ENCODE data around the gene RAD51B.

The RAD51B gene

DNA sequence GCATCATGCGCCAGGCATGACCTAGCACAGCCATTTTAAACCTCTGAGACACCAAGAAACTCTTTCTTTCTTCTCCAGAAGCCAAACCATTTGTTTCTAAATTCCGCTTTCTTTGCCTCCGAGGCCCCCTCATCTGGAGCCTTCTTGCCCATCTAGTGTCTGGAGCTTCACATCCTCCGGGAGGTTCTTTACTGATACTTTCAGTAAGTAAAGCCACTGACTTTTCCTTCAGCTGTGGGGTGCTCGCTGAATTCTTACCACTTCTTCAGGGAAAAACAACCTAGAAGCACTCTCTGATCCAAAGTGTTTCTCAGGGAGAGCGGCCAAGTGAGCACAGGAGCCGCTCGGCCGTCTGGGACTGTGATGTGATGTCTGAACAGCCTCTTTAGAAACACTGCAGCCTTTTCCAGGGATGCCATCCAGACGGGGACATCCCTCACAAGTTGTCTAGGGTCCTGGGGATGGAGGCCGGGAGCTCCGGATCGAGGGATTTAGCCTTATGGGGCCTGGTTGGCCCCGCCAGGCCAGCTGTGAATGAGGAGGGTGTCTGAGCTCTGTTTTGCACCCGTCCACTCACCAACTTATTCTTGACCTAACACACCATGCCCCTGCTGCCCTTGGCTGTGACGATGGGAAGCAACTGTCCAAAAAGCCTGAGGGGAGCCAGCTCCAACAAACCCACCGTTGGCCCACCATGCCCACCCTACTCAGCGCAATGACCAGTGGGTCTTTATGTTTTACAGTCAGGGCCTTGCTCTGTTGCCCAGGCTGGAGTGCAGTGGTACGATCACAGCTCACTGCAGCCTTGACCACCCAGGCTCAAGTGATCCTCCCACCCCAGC, 812.7 kb downstream of the RAD51B start:
- DNase-seq, result no peak

DNA sequence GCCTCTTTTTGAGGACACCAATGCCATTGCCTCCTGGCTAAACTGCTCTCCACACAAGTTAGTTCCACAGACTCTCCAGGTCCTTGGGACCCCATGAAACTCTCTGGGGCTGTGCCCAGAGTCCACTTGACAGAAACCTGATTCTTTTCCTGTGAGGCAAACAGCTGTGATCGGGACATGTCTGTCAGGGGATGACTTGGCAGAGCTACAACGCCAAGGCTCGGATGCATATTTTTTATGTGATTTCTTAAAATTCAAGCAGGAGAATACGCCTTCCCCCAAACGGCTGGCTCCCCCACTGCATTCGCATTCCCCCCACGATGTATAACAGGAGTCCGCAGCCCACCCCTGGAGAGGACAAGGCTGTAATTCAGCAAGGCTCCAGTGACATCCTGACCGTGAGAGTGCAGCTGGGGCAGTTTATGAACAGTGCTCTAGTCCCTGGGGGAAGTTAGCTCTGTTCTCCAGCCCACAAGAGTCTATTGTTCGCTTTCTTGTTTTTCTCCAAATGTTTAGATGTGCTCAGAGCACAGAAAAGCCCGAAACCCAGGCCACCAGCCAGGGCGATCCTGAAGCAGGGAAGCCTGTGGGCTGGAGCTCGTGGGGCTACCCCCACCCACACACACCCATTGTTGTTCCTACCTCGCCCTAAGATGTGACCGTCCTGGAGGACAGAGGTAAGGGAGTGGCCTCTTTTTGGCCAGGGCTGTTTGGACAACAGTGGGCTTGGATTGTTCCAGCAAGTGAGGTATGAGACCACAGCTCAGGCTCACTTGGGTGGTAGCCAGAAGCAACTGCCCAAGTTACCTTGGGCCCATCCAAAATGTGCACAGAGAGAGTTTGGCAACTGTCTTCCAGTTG, 813.8 kb downstream of the RAD51B start:
- DNase-seq, result no peak

DNA sequence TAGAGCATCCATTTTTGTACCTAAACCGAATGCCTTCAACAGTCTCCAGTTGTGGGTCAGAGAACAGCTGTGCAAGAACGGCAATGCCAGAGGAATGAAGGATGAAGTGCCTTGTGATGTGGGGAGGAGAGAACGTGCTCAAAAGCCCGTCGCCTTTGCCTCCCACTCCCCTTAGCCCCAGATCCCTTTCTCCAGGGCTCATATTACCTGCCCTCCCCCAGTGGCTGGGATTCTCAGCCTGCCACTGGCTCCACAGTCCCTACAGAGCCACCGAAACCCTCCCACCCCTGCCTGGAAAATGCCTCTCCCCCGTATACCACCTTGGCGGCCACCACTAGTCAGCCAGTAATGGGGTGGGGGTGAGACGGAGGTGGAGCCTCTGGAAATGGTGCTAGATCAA, 814.8 kb downstream of the RAD51B start:
- no peak for DNase-seq

DNA sequence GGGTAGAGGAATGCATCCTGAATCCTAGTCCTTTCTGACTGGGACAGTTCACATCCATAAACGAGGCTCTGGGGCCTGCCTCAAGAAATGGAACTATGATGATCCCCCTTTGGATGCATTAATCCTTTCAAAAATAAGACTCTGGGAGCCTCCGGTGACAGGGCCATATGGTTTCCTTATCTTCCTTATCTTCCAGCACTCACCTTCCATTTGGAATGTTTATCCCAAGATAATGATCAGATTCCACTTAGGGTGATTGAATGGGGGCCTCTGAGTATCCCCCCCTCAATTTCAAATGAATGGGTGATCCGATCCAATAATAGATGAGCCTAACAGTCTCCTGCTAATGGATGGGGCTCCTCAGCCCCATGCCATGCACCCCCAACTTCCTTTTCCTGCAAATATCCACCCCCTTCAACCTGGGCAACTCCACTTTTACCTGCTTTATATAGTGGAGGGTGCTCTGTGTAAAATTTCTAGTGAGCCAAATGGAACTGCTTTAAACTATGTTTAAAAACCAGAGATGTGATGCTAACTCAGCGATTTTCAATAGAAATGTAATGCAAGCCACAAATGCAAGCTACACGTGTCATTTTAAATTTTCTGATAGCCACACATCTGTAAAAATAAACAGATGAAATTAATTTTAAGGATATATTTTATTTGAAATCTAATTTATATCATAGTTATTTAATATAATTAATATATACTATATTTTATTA, 815.5 kb downstream of the RAD51B start:
- no peak for DNase-seq

DNA sequence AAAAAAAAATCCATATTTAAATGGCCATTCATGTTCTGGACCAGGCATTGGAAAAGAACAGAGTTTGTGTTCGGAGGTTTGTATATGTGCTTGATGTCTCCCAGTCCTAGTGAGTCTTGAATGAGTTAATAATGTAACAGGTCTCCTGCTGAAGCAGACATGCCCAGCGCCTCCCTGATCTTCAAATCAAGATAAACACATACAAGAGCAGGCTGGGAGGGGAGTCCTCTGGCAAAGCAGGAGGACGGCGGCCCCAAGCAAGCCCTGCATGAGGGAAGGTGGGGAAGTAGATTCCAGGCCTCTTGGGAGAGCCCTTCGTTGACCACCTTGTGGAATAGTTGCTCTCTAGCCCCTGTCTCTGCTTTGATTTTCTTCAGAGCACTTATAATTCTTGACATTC, 817.0 kb downstream of the RAD51B start:
- no peak for DNase-seq

DNA sequence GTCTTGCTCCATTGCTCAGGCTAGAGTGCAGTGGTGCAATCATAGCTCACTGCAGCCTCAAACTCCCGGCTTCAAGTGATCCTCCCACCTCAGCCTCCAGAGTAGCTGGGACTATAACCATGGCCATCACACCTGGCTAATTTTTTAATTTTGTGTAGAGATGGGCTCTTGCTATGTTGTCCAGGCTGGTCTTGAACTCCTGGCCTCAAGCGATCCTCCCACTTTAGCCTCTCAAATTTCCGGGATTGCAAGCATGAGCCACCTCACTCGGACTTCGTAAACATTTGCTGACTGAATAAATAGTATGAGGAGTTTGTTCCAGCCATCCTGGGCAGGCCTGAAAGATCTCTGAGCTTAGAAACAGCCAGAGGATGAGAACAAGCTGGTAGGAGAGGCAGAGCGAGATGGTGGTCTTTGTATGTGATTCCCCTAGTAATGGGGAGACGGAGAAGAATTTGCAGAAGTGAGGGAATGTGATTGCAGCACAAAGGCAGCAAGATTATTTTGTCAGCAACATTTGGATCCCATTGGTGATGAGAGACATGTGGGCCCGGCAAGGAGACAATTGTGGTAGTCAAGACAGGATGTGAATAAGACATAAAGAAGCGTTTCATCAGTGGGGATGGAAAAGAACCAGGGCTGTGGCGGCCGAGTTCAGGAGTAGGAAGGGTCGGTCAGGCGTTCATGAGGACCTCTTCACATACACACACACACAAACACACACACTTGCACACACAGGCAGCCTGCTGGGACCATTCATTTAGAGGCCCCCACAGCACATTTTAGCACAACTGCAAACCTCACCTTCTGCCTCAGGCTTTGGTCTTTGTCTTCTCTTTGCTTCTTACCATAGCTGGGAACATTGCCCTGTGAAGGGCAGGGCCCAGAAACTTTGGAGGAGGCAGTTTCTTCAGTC, 817.8 kb downstream of the RAD51B start:
- DNase-seq, result peak; percentile 60

DNA sequence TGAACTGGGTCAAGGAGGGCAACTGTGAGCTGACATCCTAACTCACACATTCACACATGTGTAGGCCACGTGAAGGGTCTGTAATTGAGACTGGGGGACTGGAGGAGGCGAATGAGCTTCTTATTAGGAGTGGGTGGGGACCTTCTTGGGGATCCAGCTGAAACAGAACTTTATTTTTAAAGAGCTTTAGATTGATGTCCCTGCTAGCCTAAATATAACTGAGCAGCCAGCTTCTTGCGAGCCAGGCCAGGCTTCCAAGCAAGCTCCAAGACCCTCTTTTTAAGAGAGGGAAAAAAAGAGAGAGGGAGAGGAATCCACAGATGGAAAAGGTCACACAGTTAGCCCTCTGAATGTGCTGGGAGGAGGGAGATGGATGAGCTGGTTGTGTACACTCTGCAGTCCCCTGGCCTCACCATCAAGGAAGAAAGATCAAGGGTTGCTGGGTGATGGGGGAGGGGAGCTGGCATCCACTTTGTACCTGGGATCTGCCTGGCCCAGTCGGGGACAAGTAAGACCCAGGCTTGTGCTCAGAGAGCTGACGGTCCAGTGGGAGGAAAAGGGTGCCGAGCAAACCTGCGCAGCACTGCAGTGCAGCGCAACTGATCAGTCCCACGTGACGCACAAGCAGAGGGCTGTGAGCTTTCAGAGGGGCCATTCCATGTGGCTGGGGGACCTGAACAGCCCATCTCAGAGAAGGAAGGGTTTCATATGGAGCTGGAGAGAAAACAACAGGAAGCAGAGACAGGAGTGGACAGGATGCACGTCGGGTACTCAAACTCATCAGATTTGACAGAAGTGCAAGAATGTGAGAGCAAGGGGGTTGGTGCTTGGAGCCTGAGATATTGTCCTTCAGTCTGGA, 818.8 kb downstream of the RAD51B start:
- no peak for DNase-seq

DNA sequence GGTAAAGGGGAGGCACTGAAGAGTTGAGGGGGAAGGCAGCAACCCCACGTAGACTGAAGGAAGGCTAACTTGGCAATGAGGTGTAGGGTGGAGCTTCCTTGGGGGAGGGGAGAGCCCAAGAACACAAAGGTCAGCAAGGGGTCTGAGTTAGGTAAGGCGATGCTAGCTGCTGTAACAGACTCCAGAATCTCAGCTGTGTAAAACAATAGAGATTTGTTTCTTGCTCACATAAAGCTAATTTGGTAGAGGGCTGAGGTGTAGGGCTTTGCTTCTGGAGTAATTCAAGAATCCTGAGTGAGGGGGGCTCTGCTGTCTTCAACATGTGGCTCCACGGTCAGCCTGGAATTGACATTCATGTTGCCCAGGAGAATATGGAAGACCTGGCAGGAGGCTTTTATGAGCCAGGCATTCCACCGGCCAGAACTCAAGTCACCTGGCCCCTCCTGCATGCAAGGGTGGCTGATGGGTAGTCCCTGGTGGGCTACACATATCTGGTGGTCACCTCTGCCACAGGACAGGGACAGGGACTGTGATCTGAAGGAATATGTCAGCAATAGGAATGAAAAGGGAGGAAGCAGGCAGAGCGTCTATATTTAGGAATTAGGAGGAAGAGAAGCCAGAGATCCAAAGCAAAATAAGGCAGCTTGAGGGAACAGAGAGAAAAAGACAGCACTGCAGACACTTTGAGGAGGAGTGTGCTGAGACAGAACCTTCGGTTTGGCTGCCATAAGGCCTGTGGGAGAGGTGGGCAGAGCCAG, 819.6 kb downstream of the RAD51B start:
- DNase-seq, result no peak

DNA sequence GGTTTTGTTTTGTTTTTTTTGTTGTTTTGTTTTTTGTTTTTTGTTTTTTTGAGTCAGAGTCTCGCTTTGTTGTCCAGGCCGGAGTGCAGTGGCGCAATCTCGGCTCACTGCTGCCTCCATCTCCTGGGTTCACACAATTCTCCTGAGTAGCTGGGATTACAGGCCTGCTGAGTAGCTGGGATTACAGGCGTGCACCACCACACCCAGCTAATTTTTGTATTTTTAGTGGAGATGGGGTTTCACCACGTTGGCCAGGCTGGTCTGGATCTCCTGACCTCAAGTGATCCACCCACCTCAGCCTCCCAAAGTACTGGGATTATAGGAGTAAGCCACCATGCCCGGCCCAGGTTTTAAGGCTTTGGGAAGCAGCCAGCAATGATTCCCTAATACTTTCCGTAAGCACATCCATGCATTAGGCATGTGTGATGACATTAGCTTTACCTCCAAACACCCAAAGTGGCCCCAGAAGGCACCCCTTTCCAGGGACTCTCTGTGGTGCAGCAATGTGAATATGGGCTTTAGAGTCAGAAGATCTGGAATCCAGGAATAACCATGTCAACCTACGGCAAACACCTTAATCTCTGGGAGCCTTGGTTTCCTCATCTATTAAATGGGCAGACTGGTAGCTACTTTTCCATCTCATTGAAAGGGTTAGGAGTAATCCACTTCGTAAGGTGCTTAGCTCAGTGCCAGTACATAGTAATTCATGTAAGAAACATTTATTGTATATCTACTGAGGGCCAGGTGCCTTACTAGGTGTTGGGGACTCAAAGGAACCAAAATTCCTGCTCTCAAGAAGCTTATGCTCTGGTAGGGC, 820.4 kb downstream of the RAD51B start:
- no peak for DNase-seq

DNA sequence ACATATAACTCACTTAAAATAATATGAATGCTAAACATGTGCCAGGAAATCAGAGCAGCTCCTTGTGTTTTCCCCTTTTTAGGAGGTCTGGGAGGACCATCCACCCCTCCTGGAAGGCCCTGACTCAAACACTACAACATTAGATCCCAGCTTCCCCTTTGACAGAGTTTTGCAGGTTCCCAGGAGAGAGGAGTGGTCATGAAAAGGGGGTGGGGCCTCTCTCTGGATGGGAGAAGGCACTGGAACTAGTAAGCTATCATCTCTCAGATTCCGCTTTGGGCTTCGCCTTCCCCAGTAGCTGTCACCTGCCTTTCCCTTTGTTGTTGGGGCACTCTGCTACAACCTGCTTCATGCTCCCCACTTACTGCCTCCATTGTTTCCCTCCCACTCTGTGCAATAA, 824.1 kb downstream of the RAD51B start:
- no peak for DNase-seq

DNA sequence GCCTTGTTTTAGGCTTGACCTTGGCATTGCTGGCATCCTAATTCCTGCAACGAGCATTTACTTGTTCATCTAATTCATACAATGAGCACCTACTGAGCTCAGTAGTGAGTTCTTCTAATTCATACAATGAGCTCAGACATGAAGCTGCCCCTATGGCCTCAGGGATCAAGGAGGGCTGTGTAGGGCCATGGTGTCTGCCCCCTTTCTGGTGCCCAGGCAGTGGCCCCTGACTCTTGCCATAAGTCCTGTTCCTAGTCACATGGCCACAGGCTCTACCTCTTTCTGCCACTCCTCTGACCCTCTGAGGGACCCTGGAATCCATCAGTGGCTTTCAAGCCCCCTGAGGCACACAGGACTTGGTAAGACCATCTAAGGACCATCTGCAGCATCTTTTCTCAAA, 824.5 kb downstream of the RAD51B start:
- DNase-seq, result no peak

DNA sequence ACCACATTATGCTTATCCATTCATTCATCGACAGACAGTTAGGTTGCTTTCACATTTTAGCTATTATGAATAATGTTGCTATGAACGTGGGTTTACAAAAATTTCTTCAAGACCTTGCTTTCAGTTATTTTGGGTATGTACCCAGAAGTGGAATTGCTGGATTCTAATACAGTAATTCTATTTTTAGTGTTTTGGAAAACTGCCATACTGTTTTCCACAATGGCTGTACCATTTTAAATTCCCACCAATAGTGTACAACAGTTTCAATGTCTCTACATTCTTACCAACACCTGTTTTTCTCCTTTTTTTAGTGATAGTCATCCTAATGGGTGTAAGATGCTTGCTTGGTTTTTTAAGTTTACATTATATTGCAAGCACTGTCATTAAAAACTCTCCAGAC, 825.8 kb downstream of the RAD51B start:
- DNase-seq, result no peak

DNA sequence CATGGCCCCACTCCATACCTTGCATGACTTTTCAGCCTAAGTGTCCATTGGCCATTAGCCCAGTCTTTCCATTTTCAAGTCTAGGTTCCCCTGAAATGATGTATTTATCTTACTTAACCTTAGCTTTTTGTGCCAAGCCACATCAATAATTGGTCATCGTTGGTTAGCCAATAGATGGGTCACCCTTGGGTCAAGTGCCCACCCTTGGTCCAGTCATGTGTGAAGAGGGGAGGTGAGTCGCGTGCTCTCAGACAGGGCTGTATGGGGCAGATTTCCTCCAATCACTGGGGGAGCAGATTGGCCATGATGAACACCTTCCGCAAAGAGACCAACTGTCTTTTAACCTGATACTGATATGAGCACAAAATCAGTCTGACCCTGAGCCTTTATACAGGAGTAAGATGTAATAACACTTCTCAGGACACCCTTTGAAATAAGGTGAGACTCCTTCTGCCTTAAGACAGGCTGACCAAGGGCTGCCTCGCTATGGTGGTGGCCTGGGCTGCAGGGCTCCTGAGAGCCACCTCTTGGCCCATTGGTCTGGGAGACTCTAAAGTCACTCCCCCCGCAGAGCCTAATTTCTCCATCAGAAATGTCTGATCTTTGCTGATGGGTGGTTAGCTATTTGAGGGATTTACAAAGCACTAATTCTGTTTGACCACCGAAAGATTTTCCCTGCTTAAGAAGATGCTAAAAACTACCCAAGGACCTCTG, 830.1 kb downstream of the RAD51B start:
- no peak for DNase-seq

DNA sequence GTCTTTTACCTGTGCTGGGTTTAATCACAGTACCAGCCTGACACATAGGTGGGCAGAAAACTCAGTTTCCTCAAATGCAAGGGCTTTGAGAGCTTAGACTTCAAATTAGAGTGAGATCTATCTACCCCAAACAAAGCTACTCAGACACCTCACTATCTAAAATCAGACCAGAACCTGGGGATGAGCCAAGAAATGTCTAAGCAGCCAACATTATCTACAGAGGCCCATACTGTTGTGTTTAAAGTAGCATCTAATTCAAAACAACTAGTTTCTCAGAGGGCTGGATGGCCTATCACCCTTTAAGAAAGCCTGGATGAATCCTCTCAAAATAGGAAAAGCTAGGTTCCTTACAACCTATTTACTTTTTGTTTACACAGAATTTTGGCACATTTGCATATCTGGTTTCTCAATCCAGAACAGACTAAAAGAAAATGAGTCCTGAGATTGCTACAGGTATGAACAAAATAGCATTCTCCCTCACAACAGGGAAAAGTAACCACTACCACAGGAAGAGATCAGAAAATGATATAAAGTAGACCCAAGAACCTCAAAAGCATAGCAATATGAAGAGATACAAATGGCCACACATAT, 830.9 kb downstream of the RAD51B start:
- no peak for DNase-seq

DNA sequence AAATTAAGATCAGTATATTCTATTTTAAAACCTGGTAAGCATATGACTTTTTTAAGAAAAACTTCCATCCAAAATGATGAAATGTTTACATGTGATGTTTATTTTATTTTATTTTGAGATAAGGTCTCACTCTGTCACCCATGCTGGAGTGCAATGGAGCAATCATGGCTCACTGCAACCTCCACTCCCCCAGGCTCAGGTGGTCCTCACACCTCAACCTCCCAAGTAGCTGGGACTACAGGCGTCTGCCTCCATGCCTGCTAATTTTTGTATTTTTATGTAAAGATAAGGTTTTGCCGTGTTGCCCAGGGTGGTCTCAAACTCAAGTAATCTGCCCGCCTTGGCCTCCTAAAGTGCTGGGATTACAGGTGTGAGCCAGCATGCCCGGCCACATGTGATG, 831.5 kb downstream of the RAD51B start:
- DNase-seq, result no peak

DNA sequence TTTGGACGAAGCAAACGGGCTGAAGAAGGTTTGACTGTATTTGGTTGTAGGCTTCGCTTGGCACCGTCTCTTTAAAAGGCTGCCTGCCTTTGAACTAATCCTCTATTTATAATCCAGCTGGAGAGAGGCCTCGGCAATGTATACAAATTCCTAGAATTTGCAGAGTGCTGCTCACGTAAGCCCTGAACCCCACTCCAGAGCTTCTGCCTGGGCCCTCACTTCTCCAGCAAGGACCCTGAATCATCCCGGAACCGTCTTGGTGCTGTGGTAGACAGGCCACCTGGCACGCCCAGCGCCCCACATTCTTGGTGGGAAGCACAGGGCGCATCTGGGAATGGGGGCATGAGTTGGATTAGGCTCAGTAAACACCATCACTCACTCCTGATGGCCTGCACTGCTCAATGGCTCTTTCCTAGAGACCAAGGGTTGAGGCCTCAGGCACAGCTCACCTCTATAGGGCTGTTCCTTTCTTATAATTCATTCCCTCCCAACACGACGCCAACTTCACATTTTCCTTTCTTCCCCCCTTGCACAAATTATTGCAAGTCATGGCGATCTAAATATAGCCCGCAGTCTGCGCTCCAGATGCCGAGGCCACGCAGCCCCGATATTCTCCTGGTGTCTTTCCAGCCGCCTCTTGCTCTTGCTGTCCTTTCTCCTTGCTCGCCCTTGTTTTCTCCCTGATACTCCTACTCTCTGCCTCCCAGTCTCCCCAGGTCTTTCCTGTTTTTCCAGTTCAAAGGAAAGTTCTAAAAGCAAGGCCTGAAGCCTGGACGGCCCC, 832.3 kb downstream of the RAD51B start:
- DNase-seq, result no peak

DNA sequence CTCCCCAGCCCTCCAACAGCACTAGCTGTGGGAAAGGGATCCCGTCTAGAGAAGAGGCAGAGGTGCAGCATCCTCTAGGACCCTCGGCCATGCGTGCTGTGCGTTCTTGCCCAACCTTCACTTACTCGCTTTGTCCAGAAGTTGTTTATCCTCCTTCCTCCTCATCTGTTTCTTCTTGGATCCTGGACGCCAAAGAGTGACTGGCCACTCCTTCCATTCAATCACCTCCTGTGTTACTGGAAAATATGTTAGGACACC, 832.8 kb downstream of the RAD51B start:
- no peak for DNase-seq

DNA sequence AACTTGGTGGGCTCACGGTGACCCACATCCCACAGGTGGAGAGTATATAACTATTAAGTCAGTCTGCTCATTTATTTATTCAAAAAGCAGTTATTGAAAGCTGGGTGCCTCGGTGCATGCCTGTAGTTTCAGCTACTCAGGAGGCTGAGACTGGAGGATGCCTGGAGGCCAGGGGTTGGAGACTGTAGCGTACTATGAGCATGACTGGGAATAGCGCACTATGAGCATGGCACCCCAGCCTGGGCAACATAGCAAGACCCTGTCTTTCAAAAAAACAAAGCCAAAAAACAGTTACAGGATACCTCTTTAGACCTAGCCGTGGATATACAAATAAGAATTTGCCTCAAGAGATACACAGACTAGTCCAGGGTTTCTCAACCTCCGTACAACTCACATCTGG, 833.5 kb downstream of the RAD51B start:
- no peak for DNase-seq

Measured in CD4-positive, alpha-beta T cell treated with Interleukin-6 for 4 hours (primary cell).